ENCODE results near the gene STK38.

The STK38 gene

DNA sequence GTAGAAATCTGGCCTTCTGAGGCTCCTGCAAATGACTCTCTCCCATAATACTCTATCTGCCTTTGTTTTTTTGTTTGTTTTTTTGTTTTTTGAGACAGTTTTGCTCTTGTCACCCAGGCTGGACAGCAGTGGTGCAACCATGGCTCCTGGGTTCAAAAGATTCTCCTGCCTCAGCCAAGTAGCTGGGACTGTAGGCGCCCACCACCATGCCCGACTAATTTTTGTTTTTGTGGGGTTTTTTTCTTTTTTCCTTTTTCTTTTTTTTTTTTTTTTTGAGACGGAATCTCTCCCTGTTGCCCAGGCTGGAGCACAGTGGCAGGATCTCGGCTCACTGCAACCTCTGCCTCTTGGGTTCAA, 16.6 kb upstream of the STK38 start:
- DNase-seq (ENCODE audit: low read depth): no peak

DNA sequence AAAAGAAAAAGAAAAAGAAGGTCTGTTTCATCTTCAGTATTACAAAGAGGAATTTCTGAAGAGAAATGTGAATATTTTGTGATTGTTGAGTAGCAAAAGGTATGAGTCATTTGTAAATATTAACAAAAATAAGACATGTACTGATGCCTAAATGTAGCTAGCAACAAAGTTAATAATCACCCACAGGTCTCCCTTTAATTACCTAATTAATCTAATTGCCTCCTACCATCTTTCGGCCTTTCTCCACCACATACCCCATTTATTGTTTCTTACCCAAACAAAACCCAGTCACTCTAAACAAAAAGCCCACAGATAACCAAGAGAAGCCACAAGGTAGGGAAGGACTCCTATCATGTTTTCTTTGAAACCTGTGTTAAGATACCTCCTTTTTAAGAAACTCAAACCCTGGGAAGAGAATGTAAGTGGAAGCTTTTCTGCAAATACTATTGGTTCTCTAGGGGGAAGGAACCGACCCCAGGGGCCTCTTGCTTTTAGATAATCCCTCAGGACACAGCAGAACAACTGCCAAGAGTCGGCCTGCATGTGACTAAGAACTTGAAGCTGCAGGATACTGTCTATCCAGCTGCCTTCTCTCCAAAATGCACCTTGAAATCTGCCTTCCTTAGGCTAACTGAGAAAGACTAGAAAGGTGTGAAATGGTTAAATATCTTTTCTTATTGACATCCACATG, 16.1 kb upstream of the STK38 start:
- DNase-seq (ENCODE audit: low read depth): no peak

DNA sequence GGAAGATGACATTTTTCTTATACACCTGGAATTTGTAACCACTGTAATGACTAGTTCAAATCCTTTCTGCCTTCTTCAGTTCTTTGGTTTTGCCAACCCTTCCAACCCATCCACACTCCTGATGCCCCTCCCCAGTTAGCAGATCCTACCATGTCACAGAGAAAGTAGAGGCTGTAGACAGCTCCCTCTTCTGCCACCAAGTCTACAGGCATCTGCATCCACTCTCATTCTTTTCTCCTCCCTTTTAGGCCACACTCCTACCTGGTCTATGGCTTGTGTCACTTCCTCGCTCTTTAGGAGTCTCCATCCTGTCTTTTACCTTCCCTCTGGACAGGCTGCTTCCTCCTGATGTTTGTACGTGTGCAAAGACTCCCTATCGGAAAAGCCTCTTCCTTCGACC, 13.5 kb upstream of the STK38 start:
- no peak for DNase-seq (ENCODE audit: low read depth)

- DNase-seq (ENCODE audit: low read depth): no peak
These were observed 11.9 kb upstream of the STK38 start for GRCh38 chr6:36559011-36559793.

DNA sequence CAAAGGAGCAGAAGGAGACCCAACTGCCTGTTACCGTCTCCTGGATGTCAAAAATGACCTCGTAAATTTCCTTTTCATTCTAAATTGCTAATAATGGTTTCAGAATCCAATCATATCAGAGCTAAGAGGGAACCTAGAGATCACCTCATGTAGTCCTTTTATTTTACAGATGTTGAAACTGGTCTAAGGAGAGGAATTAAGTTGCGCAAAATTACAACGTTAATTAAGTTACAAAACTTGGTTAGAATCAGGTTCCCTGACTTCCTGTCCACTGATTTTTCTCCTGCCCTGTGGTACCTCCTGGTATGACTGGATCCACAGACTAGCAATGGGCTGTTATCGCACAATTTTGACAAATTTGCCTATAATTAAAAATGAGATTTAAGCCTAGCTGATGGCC, 9.0 kb upstream of the STK38 start:
- no peak for DNase-seq (ENCODE audit: low read depth)

DNA sequence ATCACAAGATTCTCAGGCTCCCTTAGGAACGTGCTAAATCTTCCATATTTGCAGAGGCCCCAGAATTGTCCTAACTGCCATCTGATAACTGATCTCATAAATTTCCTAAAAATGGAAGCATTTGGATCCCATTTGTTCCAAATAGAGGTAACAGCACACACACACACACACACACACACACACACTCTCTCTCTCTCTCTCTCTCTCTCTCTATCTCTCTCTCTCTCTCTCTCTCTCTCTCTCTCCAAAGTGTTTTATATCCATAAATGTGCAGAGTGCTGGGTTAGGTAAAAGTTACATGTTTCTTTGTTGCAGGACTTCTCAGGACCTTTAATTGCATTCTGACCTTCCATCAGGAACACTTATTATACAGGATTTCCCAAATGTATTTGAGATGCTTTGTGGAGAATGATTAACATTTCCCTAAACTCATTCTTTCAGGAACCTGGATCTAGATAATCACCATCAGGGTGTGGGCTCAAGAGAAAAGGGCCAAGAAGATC, 8.5 kb upstream of the STK38 start:
- no peak for DNase-seq (ENCODE audit: low read depth)

- no peak for DNase-seq (ENCODE audit: low read depth)
These were observed 3.3 kb upstream of the STK38 start for GRCh38 chr6:36550473-36551000.

DNA sequence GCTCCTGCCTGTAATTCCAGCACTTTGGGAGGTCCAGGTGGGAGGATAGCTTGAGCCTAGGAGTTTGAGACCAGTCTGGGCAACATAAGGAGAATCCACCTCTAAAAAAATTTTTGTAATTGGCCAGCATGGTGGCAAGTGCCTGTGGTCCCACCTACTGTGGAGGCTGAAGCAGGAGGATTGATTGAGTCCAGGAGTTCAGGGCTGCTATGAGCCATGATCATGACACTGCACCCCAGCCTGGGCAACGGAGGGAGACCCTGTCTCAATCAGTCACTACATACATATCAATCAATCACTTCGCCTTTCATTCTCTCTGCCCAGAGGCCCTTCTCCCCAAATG, 1.1 kb upstream of the STK38 start:
- no peak for DNase-seq (ENCODE audit: low read depth)

- DNase-seq (ENCODE audit: low read depth): no peak
These were observed 544 bp upstream of the STK38 start for GRCh38 chr6:36547646-36548400.

- no peak for DNase-seq (ENCODE audit: low read depth)
These were observed 865 bp downstream of the STK38 start for GRCh38 chr6:36546308-36546919.

DNA sequence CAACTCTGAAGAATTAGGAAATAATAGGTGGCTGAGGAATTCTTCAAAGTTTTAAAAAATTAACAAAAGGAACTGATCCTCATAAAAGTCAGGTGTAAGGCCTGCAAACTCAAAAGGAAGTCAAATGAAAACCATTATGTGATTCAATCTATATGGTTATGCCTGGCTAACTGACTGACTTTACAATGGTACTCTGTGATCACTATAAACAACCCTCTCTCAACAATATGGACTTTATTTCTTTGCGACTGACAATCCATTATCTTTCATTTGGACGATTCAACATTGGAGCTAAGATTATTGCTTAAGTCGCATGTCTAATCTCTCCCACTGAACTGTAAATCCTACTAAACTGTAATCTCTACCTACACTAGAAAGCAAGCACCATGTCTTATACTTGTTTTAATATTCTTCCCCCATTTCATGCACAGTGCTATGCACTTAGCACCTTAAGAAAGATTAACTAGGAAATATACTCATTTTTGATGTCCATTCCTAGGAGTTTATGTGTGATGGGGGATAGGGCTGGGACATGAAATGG, 1.4 kb downstream of the STK38 start:
- no peak for DNase-seq (ENCODE audit: low read depth)

- DNase-seq (ENCODE audit: low read depth): no peak
These were observed 3.1 kb downstream of the STK38 start for GRCh38 chr6:36544228-36544627.

- no peak for DNase-seq (ENCODE audit: low read depth)
These were observed 5.2 kb downstream of the STK38 start for GRCh38 chr6:36542041-36542440.

GRCh38 chr6:36539814-36540568, 7.3 kb downstream of the STK38 start:
- DNase-seq (ENCODE audit: low read depth): no peak

DNA sequence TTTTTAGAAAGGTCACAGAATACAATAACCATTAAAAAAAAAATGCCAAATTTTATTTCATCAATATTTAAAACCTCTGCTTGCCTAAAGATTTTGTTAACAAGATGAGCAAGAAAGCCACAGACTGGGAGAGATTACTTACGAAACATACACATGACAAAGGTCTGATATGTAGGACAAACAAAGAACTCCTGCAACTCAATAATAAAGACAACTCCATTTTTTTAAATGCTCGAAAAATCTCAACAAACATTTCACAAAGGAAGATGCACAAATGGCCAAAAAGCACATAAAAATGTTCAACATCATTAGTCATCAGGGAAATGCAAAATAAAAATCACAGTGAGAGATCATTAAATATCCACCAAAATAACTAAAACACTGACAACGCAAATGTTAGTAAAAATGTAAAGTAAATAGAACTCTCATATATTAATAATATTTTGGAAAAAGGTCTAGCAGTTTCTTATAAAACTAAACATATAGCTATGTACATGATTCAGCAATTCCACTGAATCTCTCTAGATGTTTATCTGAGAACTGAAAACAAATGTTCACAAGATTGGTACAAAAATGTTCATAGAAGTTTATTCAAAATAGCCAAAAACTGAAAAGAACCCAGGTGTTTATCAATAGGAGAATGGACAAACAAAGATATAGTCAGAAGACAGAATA, 10.3 kb downstream of the STK38 start:
- no peak for DNase-seq (ENCODE audit: low read depth)

- DNase-seq (ENCODE audit: low read depth): no peak
These were observed 14.0 kb downstream of the STK38 start for GRCh38 chr6:36533321-36533720.

- DNase-seq (ENCODE audit: low read depth): no peak
These were observed 21.2 kb downstream of the STK38 start for GRCh38 chr6:36526066-36526465.

GRCh38 chr6:36525346-36525745, 21.9 kb downstream of the STK38 start:
- DNase-seq (ENCODE audit: low read depth): no peak

GRCh38 chr6:36524871-36525270, 22.4 kb downstream of the STK38 start:
- DNase-seq (ENCODE audit: low read depth): no peak

DNA sequence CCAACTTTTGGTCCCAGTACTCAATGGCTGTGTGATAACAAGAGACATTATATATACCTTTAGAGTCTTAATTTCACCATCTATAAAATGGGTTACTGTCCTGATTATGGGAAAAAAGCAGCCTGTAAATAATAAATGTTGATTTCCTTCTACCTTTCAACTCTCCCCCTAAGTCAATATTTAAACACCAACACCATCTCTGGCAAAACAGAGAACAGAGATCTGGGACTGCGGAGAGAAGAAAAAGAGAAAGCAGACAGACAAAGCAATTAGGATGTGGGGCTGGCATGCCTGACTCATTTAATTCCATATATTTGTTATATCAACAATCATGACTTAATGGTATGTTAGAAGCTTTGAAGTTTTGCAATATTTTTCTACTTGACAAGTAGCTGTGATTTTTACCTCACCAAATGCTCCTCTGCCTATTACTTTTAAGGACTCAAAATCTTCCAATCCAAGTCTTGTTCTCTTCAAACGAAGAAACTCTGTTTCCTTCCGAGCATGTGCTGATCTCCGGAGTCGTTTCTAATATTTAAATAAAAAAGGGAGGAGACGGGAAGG, 23.3 kb downstream of the STK38 start:
- no peak for DNase-seq (ENCODE audit: low read depth)
